GM23338 (cell line): Measurements from ENCODE around the gene LRRC52. TPM values are rescaled to one million over a fixed set of nuclear protein-coding genes. Genes with fewer than 3 reads are reported as not detected.
A peak's percentile ranks its signal among the peaks of the same experiment; 100 is the strongest.

Source experiments
- ATAC-seq: fragments of 200-7000 bp; cut with Tn5 transposase; 3 replicates; pipeline ENCODE4 v1.9.1; 2020
- DNase-seq: peaks from one replicate; pipeline ENCODE4 v3.0.0-alpha.2; 2015; ENCODE audit warnings: low spot score
- H2AFZ ChIP-seq: fragments of 200-600 bp; sonication (generic); 2 replicates; pipeline ENCODE4 v1.8.0; 2016; ENCODE audit warnings: antibody characterized with exemption, mild to moderate bottlenecking, moderate library complexity
- H3F3A ChIP-seq: fragments of 200-600 bp; sonication (generic); replicated peaks from 2 replicates; pipeline ENCODE4 v1.8.0; 2017; ENCODE audit warnings: antibody characterized with exemption, mixed run types, low read depth
- H3K27ac ChIP-seq: fragments of 200-600 bp; sonication (generic); 2 replicates; pipeline ENCODE4 v1.6.1; 2016; ENCODE audit warnings: low read depth
- H3K27me3 ChIP-seq: fragments of 200-600 bp; sonication (generic); 2 replicates; pipeline ENCODE4 v1.8.0; 2016; ENCODE audit warnings: mild to moderate bottlenecking, mixed run types, moderate library complexity; ENCODE audit not compliant: insufficient read depth
- H3K36me3 ChIP-seq: fragments of 200-600 bp; sonication (generic); 2 replicates; pipeline ENCODE4 v1.8.0; 2016; ENCODE audit warnings: mild to moderate bottlenecking; ENCODE audit not compliant: insufficient read depth
- H3K4me1 ChIP-seq: fragments of 200-600 bp; sonication (generic); 2 replicates; pipeline ENCODE4 v1.8.0; 2016; ENCODE audit warnings: mild to moderate bottlenecking, moderate library complexity; ENCODE audit not compliant: insufficient read depth
- H3K4me2 ChIP-seq: fragments of 200-600 bp; sonication (generic); 2 replicates; pipeline ENCODE4 v1.7.1; 2017; ENCODE audit warnings: mixed run types
- H3K4me3 ChIP-seq: fragments of 200-600 bp; sonication (generic); 2 replicates; pipeline ENCODE4 v1.6.1; 2016; ENCODE audit warnings: mixed run types
- H3K79me2 ChIP-seq: fragments of 200-600 bp; sonication (generic); replicated peaks from 2 replicates; pipeline ENCODE4 v1.8.0; 2017; ENCODE audit warnings: mild to moderate bottlenecking; ENCODE audit not compliant: insufficient read depth
- H3K9me2 ChIP-seq: fragments of 200-600 bp; sonication (generic); 2 replicates; pipeline ENCODE4 v1.8.0; 2017; ENCODE audit not compliant: insufficient read depth
- H4K20me1 ChIP-seq: fragments of 200-600 bp; sonication (generic); replicated peaks from 2 replicates; pipeline ENCODE4 v1.8.0; 2017; ENCODE audit warnings: mild to moderate bottlenecking; ENCODE audit not compliant: insufficient read depth
- H3K27ac Mint-ChIP-seq: 2 replicates; pipeline ENCODE4 v1.8.0; 2020; ENCODE audit warnings: inconsistent platforms, mild to moderate bottlenecking, moderate library complexity, mixed read lengths
- H3K27me3 Mint-ChIP-seq: 3 replicates; pipeline ENCODE4 v1.8.0; 2022; ENCODE audit warnings: low read depth, mild to moderate bottlenecking, moderate library complexity, mixed read lengths, inconsistent platforms; ENCODE audit not compliant: insufficient read depth, poor library complexity
- H3K36me3 Mint-ChIP-seq: 3 replicates; pipeline ENCODE4 v1.8.0; 2021; ENCODE audit warnings: low read depth, mild to moderate bottlenecking, inconsistent platforms, moderate library complexity, mixed read lengths
- H3K4me1 Mint-ChIP-seq: 3 replicates; pipeline ENCODE4 v1.8.0; 2020; ENCODE audit warnings: mild to moderate bottlenecking, inconsistent platforms, mixed read lengths
- H3K4me3 Mint-ChIP-seq: 3 replicates; pipeline ENCODE4 v1.8.0; 2021; ENCODE audit warnings: moderate library complexity, mild to moderate bottlenecking, inconsistent platforms, mixed read lengths
- H3K9me3 Mint-ChIP-seq: 3 replicates; pipeline ENCODE4 v1.8.0; 2020; ENCODE audit warnings: moderate library complexity, mild to moderate bottlenecking, inconsistent platforms, mixed read lengths
- CREB1 ChIP-seq: fragments of 250-450 bp; sonication (Bioruptor Pico); IDR thresholded peaks from 2 replicates; pipeline ENCODE4 v1.5.0; 2020; ENCODE audit warnings: low read depth, mild to moderate bottlenecking, moderate library complexity
- CTCF ChIP-seq, 2 experiments: fragments of 200-600 bp in 1 of 2; sonication (generic) in 1 of 2; conservative IDR thresholded peaks; 2 replicates each; pipeline versions ENCODE4 v1.5.1 to v1.6.1; 2016 to 2017; ENCODE audit warnings: antibody characterized with exemption in 2 of 2, low read depth in 2 of 2, mild to moderate bottlenecking in 2 of 2, moderate library complexity in 1 of 2
- ETS1 ChIP-seq: IDR thresholded peaks from 2 replicates; pipeline ENCODE4 v1.6.1; 2016; ENCODE audit warnings: antibody characterized with exemption
- EZH2 ChIP-seq: fragments of 200-600 bp; sonication (generic); IDR thresholded peaks from one replicate; pipeline ENCODE4 v1.8.0; 2017; ENCODE audit warnings: antibody characterized with exemption, mild to moderate bottlenecking, low read depth; ENCODE audit not compliant: unreplicated experiment
- EZH2phosphoT487 ChIP-seq: fragments of 200-600 bp; sonication (generic); IDR thresholded peaks from one replicate; pipeline ENCODE4 v1.8.1; 2018; ENCODE audit warnings: antibody characterized with exemption; ENCODE audit not compliant: unreplicated experiment
- JUNB ChIP-seq: IDR thresholded peaks from one replicate; pipeline ENCODE4 v1.6.1; 2016; ENCODE audit warnings: antibody characterized with exemption; ENCODE audit not compliant: unreplicated experiment
- NANOG ChIP-seq: IDR thresholded peaks from 2 replicates; pipeline ENCODE4 v1.6.1; 2016; ENCODE audit warnings: antibody characterized with exemption, borderline replicate concordance
- POLR2AphosphoS5 ChIP-seq: IDR thresholded peaks from 2 replicates; pipeline ENCODE4 v1.6.1; 2016; ENCODE audit warnings: antibody characterized with exemption, low read depth
- STAT1 ChIP-seq: IDR thresholded peaks from one replicate; pipeline ENCODE4 v1.6.1; 2016; ENCODE audit warnings: antibody characterized with exemption; ENCODE audit not compliant: unreplicated experiment
- ZNF331 ChIP-seq: fragments of 250-450 bp; sonication (Bioruptor Pico); IDR thresholded peaks from 2 replicates; pipeline ENCODE4 v1.5.0; 2020; ENCODE audit warnings: low read depth, mild to moderate bottlenecking, moderate library complexity
- polyA plus RNA-seq: library from polyadenylated mRNA; unstranded; fragments of >200 nt; fragmentation: Nextera tagmentation; extraction: Ambion mirVana; gene quantifications from 2 replicates; pipeline ENCODE4 v1.2.1, GENCODE V29; 2016
- total RNA-seq: library from RNA; depleted of rRNA; stranded (reverse); fragments of >200 nt; shearing (Covaris generic); gene quantifications from 2 replicates; pipeline ENCODE4 v1.2.3, GENCODE V29; 2014
- TF ChIP-seq, protein P1 (sequence below): IDR thresholded peaks from one replicate; pipeline ENCODE4 v1.6.1; 2018; ENCODE audit warnings: antibody characterized with exemption; ENCODE audit not compliant: unreplicated experiment

Gene LRRC52
- total and polyA plus RNA-seq, 2 experiments from 2014 or later, result not detected

DNA sequence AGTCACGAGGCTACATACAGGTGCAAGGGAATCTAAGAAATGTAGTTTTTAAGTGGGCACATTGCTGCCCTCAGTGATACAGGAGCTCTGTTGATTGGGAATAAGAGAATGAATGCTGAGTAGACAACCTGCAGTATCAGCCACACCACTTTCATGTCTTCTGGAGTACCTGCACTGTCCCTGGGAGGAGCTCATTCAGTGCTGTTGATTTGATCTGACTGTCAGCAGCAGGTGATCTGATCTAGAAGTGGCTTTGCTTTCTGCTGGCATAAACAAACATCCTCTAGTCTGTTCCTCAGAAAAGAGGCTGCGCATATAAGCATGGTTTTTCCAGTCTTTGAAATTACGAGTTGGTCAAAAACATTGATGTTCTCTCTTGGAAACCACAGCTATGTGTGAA is 35.5 kb upstream of the LRRC52 start (continued):
- TF ChIP-seq ETS1, result no peak
- no peak for TF ChIP-seq EZH2phosphoT487
- no peak for TF ChIP-seq ZNF331 (CRISPR knock-in tag)
- TF ChIP-seq NANOG, result no peak
- TF ChIP-seq STAT1, result no peak
- TF ChIP-seq, protein P1, sequence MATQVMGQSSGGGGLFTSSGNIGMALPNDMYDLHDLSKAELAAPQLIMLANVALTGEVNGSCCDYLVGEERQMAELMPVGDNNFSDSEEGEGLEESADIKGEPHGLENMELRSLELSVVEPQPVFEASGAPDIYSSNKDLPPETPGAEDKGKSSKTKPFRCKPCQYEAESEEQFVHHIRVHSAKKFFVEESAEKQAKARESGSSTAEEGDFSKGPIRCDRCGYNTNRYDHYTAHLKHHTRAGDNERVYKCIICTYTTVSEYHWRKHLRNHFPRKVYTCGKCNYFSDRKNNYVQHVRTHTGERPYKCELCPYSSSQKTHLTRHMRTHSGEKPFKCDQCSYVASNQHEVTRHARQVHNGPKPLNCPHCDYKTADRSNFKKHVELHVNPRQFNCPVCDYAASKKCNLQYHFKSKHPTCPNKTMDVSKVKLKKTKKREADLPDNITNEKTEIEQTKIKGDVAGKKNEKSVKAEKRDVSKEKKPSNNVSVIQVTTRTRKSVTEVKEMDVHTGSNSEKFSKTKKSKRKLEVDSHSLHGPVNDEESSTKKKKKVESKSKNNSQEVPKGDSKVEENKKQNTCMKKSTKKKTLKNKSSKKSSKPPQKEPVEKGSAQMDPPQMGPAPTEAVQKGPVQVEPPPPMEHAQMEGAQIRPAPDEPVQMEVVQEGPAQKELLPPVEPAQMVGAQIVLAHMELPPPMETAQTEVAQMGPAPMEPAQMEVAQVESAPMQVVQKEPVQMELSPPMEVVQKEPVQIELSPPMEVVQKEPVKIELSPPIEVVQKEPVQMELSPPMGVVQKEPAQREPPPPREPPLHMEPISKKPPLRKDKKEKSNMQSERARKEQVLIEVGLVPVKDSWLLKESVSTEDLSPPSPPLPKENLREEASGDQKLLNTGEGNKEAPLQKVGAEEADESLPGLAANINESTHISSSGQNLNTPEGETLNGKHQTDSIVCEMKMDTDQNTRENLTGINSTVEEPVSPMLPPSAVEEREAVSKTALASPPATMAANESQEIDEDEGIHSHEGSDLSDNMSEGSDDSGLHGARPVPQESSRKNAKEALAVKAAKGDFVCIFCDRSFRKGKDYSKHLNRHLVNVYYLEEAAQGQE, result no peak
- TF ChIP-seq JUNB, result no peak

- H3K4me1 ChIP-seq, result no peaks in the 10 kb centered on the region
- H3K4me3 ChIP-seq, result no peak overlapping the region
- H3K36me3 ChIP-seq, result no peaks in the 10 kb centered on the region
- no peak overlapping the region for H3K4me2 ChIP-seq
- no peaks in the 10 kb centered on the region for H4K20me1 ChIP-seq
- Mint-ChIP-seq H3K4me3 (no peak overlapping the region), H3K9me3 (no peaks in the 10 kb centered on the region), H3K36me3 (no peaks in the 10 kb centered on the region), H3K4me1 (no peaks in the 10 kb centered on the region; the same call in 2 of the 3 replicates), H3K27me3 (peaks cover 4% of the 10 kb centered on the region), H3K27ac (no peak overlapping the region)
- DNase-seq (peak; percentile 38), ATAC-seq (peak; percentile 41; the same call in 2 of the 3 replicates)
- no peak overlapping the region for H2AFZ ChIP-seq
- no peaks in the 10 kb centered on the region for H3F3A ChIP-seq
- H3K79me2 ChIP-seq, result no peaks in the 10 kb centered on the region
- no peak overlapping the region for H3K27ac ChIP-seq
- H3K27me3 ChIP-seq, result no peaks in the 10 kb centered on the region
- H3K9me2 ChIP-seq, result no peaks in the 10 kb centered on the region
- no peak for TF ChIP-seq CREB1 (CRISPR knock-in tag)
- no peak for TF ChIP-seq ZNF331 (CRISPR knock-in tag)
- no peak for TF ChIP-seq CTCF (conservative IDR thresholded peaks at IDR 0.05; ENCODE audit: low read depth in 2 of 2)
- TF ChIP-seq POLR2AphosphoS5, result no peak
- no peak for TF ChIP-seq JUNB
- TF ChIP-seq, protein P1, result no peak
- TF ChIP-seq EZH2, result no peak
- TF ChIP-seq ETS1, result no peak
- no peak for TF ChIP-seq STAT1
Observed at GRCh38 chr1:165512816-165513215, 31.0 kb upstream of the LRRC52 start.
